ENCODE results near the gene GBP2.
A peak's percentile ranks its signal among the peaks of the same experiment; 100 is the strongest.

GRCh38 chr1:89069951-89070350 lies 56.0 kb downstream of the GBP2 start:
- TF ChIP-seq CTCF (IDR thresholded peaks at IDR 0.05; ENCODE audit: low read depth, low read length, missing input control) (no peak), ZBTB33 (IDR thresholded peaks at IDR 0.05) (no peak), RAD21 (IDR thresholded peaks at IDR 0.05) (peak; percentile 13 to 30), SP1 (IDR thresholded peaks at IDR 0.05) (no peak)

Measured in liver (tissue), 3 donors.